Testis (tissue), 2 donors: Measurements from ENCODE around the gene OBSCN.

Source experiments
- POLR2A ChIP-seq: fragments of 450-650 bp; IDR thresholded peaks from one replicate; pipeline ENCODE4 v1.6.1; 2017; ENCODE audit warnings: antibody characterized with exemption, mild to moderate bottlenecking, moderate library complexity
- TF ChIP-seq, protein P1 (sequence below), 3 experiments: fragments of 450-650 bp in 2 of 3; fragments of 200-600 bp in 1 of 3; sonication (generic) in 1 of 3; IDR thresholded peaks; one replicate each; pipeline ENCODE4 v1.5.1; 2016 to 2019; ENCODE audit warnings: antibody characterized with exemption in 3 of 3, mild to moderate bottlenecking in 2 of 3, moderate library complexity in 1 of 3

DNA sequence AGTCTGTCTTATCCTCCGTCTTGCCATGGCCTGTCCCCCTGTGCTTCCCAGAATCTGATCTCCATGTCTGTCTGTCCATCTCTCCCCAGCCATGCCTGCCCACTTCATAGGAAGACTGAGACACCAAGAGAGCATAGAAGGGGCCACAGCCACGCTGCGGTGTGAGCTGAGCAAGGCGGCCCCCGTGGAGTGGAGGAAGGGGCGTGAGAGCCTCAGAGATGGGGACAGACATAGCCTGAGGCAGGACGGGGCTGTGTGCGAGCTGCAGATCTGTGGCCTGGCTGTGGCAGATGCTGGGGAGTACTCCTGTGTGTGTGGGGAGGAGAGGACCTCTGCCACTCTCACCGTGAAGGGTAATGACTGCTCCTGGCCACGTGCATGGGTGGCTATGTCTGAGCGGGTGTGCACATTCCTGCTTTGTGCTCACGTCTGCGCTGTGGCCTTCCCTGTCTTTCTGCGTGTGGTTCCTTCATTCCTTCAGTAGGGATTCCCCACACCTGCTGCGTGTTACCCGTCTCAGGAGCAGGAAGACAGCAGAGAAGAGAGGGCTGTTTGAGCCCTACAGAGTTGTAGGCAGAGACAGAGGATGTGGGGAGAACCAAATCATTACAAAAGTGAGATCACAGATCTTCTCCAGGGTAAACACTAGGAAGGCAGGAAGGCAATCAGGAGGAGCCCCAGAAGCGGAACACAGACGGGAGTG is 80.8 kb downstream of the OBSCN start:
- TF ChIP-seq, protein P1, sequence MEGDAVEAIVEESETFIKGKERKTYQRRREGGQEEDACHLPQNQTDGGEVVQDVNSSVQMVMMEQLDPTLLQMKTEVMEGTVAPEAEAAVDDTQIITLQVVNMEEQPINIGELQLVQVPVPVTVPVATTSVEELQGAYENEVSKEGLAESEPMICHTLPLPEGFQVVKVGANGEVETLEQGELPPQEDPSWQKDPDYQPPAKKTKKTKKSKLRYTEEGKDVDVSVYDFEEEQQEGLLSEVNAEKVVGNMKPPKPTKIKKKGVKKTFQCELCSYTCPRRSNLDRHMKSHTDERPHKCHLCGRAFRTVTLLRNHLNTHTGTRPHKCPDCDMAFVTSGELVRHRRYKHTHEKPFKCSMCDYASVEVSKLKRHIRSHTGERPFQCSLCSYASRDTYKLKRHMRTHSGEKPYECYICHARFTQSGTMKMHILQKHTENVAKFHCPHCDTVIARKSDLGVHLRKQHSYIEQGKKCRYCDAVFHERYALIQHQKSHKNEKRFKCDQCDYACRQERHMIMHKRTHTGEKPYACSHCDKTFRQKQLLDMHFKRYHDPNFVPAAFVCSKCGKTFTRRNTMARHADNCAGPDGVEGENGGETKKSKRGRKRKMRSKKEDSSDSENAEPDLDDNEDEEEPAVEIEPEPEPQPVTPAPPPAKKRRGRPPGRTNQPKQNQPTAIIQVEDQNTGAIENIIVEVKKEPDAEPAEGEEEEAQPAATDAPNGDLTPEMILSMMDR (IDR thresholded peaks at IDR 0.05) = no peak
- no peak for TF ChIP-seq POLR2A
